ENCODE measurements around the gene RBCK1. TPM values are rescaled to one million over a fixed set of nuclear protein-coding genes. Genes with fewer than 3 reads are reported as not detected.
"Not testable (repeated sequence)": the region's sequence is repeated elsewhere in the genome, so short reads cannot be mapped to it uniquely, and the experiment has no call there.

Gene RBCK1
- total and polyA plus RNA-seq, 5 donors, result 42.1 to 52.4 (median 46.6) TPM

GRCh38 chr20:462199-462991 lies 54.3 kb downstream of the RBCK1 start, which contains the start of gene TBC1D20:
TSS of gene TBC1D20 (minus strand) at chr20:462533. CDS start at chr20:462405, 128 bp downstream.
- Histone ChIP-seq H3K4me1 (ENCODE audit: control insufficient read depth, insufficient read depth, low read length) (peaks cover 5% of the 10 kb centered on the region), H3K9me3 (ENCODE audit: control insufficient read depth, low read length) (no peaks in the 10 kb centered on the region), H3K4me3 (ENCODE audit: low read length) (peak within 1 kb of the TSS; percentile 97), H3K27ac (ENCODE audit: low read length) (peak within 1 kb of the TSS; percentile 92), H3K27me3 (ENCODE audit: control insufficient read depth, insufficient read depth) (no peaks in the 10 kb centered on the region)
- under 1% methylated on average over 80 of the region's 80 CpGs for WGBS
- DNase-seq (peak; percentile 88 to 94 (median 94)), ATAC-seq (peak; percentile 98)
- intact Hi-C loops (cut with DNase I), result no loop called here

- no peak overlapping the region for H3K4me3 ChIP-seq (ENCODE audit: low read length)
- H3K9me3 ChIP-seq (ENCODE audit: control insufficient read depth, low read length), result no peaks in the 10 kb centered on the region
- no peak overlapping the region for H3K27ac ChIP-seq (ENCODE audit: low read length)
- DNase-seq (no peak), ATAC-seq (no peak)
- 87% methylated on average over 7 of the region's 7 CpGs for WGBS
- intact Hi-C loops (cut with DNase I), result no loop called here
- H3K4me1 ChIP-seq (ENCODE audit: control insufficient read depth, insufficient read depth, low read length), result no peaks in the 10 kb centered on the region
- H3K27me3 ChIP-seq (ENCODE audit: control insufficient read depth, insufficient read depth), result no peaks in the 10 kb centered on the region
Observed at GRCh38 chr20:467755-468154, 59.7 kb downstream of the RBCK1 start.

GRCh38 chr20:469746-470490 lies 61.8 kb downstream of the RBCK1 start:
- H3K4me1 ChIP-seq (ENCODE audit: control insufficient read depth, insufficient read depth, low read length), result no peaks in the 10 kb centered on the region
- H3K27ac ChIP-seq (ENCODE audit: low read length), result no peak overlapping the region
- ATAC-seq, result no peak
- H3K27me3 ChIP-seq (ENCODE audit: control insufficient read depth, insufficient read depth), result no peaks in the 10 kb centered on the region
- no peak for DNase-seq
- no peak overlapping the region for H3K4me3 ChIP-seq (ENCODE audit: low read length)
- WGBS, result 76% methylated on average over 8 of the region's 8 CpGs
- intact Hi-C loops (cut with DNase I), result no loop called here
- no peaks in the 10 kb centered on the region for H3K9me3 ChIP-seq (ENCODE audit: control insufficient read depth, low read length)

- DNase-seq (no peak), ATAC-seq (no peak)
- H3K4me3 ChIP-seq (ENCODE audit: low read length), result no peak overlapping the region
- no peak overlapping the region for H3K27ac ChIP-seq (ENCODE audit: low read length)
- no peaks in the 10 kb centered on the region for H3K27me3 ChIP-seq (ENCODE audit: control insufficient read depth, insufficient read depth)
- H3K9me3 ChIP-seq (ENCODE audit: control insufficient read depth, low read length), result no peaks in the 10 kb centered on the region
- WGBS, result 87% methylated on average over 9 of the region's 9 CpGs
- no peaks in the 10 kb centered on the region for H3K4me1 ChIP-seq (ENCODE audit: control insufficient read depth, insufficient read depth, low read length)
- intact Hi-C loops (cut with DNase I), result no loop called here
Observed at GRCh38 chr20:472137-472846, 64.2 kb downstream of the RBCK1 start.

GRCh38 chr20:472889-473292 lies 64.8 kb downstream of the RBCK1 start:
- Histone ChIP-seq H3K27me3 (ENCODE audit: control insufficient read depth, insufficient read depth) (no peaks in the 10 kb centered on the region), H3K9me3 (ENCODE audit: control insufficient read depth, low read length) (no peaks in the 10 kb centered on the region), H3K4me1 (ENCODE audit: control insufficient read depth, insufficient read depth, low read length) (no peaks in the 10 kb centered on the region), H3K27ac (ENCODE audit: low read length) (no peak overlapping the region), H3K4me3 (ENCODE audit: low read length) (no peak overlapping the region)
- intact Hi-C loops (cut with DNase I), result no loop called here
- no peak for ATAC-seq
- 98% methylated on average over 1 of the region's 1 CpG for WGBS
- no peak for DNase-seq

- no peak overlapping the region for H3K27ac ChIP-seq (ENCODE audit: low read length)
- DNase-seq (no peak), ATAC-seq (no peak)
- intact Hi-C loops (cut with DNase I), result no loop called here
- 86% methylated on average over 2 of the region's 2 CpGs for WGBS
- H3K4me3 ChIP-seq (ENCODE audit: low read length), result no peak overlapping the region
- H3K9me3 ChIP-seq (ENCODE audit: control insufficient read depth, low read length), result no peaks in the 10 kb centered on the region
- no peaks in the 10 kb centered on the region for H3K27me3 ChIP-seq (ENCODE audit: control insufficient read depth, insufficient read depth)
- H3K4me1 ChIP-seq (ENCODE audit: control insufficient read depth, insufficient read depth, low read length), result no peaks in the 10 kb centered on the region
Observed at GRCh38 chr20:474581-474980, 66.5 kb downstream of the RBCK1 start.

GRCh38 chr20:475463-476357 lies 67.6 kb downstream of the RBCK1 start:
- Histone ChIP-seq H3K27ac (ENCODE audit: low read length) (no peak overlapping the region), H3K4me3 (ENCODE audit: low read length) (no peak overlapping the region), H3K27me3 (ENCODE audit: control insufficient read depth, insufficient read depth) (no peaks in the 10 kb centered on the region), H3K9me3 (ENCODE audit: control insufficient read depth, low read length) (no peaks in the 10 kb centered on the region), H3K4me1 (ENCODE audit: control insufficient read depth, insufficient read depth, low read length) (no peaks in the 10 kb centered on the region)
- intact Hi-C loops (cut with DNase I), result loop anchor here in 3 of 4 donors (5.0 kb wide), 1 partner anchor 123 kb away; no protein-coding TSS in a partner anchor
- WGBS, result 82% methylated on average over 6 of the region's 6 CpGs
- ATAC-seq (peak in 1 of 2 donors; percentile 22), DNase-seq (no peak)

GRCh38 chr20:476561-477249 lies 68.6 kb downstream of the RBCK1 start:
- ATAC-seq; H3K27me3 ChIP-seq (ENCODE audit: control insufficient read depth, insufficient read depth); H3K4me3 ChIP-seq (ENCODE audit: low read length); H3K4me1 ChIP-seq (ENCODE audit: control insufficient read depth, insufficient read depth, low read length); DNase-seq; H3K9me3 ChIP-seq (ENCODE audit: control insufficient read depth, low read length); H3K27ac ChIP-seq (ENCODE audit: low read length): not testable (repeated sequence)
- 91% methylated on average over 6 of the region's 6 CpGs for WGBS
- intact Hi-C loops (cut with DNase I), result loop anchor here in 3 of 4 donors (5.0 kb wide), 1 partner anchor 124 kb away; no protein-coding TSS in a partner anchor

- intact Hi-C loops (cut with DNase I), result loop anchor here in 3 of 4 donors (5.0 kb wide), 1 partner anchor 126 kb away; no protein-coding TSS in a partner anchor
- Histone ChIP-seq H3K9me3 (ENCODE audit: control insufficient read depth, low read length) (no peaks in the 10 kb centered on the region), H3K27ac (ENCODE audit: low read length) (no peak overlapping the region), H3K4me1 (ENCODE audit: control insufficient read depth, insufficient read depth, low read length) (no peaks in the 10 kb centered on the region), H3K4me3 (ENCODE audit: low read length) (no peak overlapping the region), H3K27me3 (ENCODE audit: control insufficient read depth, insufficient read depth) (no peaks in the 10 kb centered on the region)
- WGBS, result 79% methylated on average over 8 of the region's 8 CpGs
- DNase-seq (no peak), ATAC-seq (no peak)
Observed at GRCh38 chr20:478010-478948, 70.2 kb downstream of the RBCK1 start.

Measured in right cardiac atrium (tissue), 5 donors.